DMS153 treated with DMSO at 0.1 percent for 48 hours (cell line): ENCODE data around the gene ARHGAP26.
A peak's percentile ranks its signal among the peaks of the same experiment; 100 is the strongest.

Experiments
- DNase-seq: peaks from one replicate; lab custom pipeline; 2025; ENCODE audit not compliant: unreplicated experiment; lab: John Stamatoyannopoulos, UW

The ARHGAP26 gene, protein sequence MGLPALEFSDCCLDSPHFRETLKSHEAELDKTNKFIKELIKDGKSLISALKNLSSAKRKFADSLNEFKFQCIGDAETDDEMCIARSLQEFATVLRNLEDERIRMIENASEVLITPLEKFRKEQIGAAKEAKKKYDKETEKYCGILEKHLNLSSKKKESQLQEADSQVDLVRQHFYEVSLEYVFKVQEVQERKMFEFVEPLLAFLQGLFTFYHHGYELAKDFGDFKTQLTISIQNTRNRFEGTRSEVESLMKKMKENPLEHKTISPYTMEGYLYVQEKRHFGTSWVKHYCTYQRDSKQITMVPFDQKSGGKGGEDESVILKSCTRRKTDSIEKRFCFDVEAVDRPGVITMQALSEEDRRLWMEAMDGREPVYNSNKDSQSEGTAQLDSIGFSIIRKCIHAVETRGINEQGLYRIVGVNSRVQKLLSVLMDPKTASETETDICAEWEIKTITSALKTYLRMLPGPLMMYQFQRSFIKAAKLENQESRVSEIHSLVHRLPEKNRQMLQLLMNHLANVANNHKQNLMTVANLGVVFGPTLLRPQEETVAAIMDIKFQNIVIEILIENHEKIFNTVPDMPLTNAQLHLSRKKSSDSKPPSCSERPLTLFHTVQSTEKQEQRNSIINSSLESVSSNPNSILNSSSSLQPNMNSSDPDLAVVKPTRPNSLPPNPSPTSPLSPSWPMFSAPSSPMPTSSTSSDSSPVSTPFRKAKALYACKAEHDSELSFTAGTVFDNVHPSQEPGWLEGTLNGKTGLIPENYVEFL

DNA sequence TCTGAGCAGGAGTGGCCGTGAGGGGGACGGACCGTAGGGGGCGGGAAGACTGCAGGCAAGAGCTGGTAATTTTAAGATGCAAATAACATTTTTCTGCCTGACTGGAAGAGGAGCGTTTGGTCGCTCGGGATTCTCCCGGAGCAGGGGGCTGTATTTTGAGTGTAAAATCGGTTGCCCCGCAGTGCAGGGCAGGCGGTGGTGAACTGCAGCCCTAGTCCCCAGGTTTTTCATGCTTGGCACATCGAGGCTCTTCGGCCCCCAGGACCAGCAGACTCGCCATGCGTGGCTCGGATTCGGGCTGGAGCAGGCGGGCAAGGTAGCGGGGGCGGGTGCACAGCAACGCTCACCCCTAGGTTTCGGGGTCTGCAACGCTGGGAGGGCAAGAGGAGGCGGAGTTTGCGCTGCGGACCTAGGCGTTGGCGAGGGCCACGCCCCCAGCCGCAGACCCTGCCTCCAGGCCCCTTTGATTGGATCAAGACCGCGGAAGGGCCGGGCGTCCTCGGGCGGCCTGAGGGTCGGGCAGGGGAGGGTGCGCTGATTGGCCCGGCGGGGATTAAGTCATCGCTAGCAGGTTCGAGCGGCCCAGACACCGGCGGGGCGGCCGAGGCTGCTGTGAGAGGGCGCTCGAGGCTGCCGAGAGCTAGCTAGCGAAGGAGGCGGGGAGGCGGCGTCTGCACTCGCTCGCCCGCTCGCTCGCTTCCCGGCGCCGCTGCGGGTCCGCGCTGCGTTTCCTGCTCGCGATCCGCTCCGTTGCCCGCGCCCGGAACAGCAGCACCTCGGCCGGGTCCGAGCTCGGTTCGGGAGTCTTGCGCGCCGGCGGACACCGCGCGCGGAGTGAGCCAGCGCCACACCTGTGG is at the start of gene ARHGAP26:
Gene ARHGAP26 (plus strand): TSS at position 585 of the 857 bp plus-strand sequence. CDS start 385 bp downstream, outside the sequence.
- DNase-seq, result peak; percentile 63

GRCh38 chr5:142720641-142721271 is 49.4 kb upstream of the ARHGAP26 start:
- DNase-seq, result peak; percentile 20

- no peak for DNase-seq
Observed at GRCh38 chr5:142722146-142722545, 48.0 kb upstream of the ARHGAP26 start.

GRCh38 chr5:142722896-142723295 is 47.3 kb upstream of the ARHGAP26 start:
- DNase-seq, result no peak

GRCh38 chr5:142724821-142725220 is 45.4 kb upstream of the ARHGAP26 start:
- no peak for DNase-seq

DNA sequence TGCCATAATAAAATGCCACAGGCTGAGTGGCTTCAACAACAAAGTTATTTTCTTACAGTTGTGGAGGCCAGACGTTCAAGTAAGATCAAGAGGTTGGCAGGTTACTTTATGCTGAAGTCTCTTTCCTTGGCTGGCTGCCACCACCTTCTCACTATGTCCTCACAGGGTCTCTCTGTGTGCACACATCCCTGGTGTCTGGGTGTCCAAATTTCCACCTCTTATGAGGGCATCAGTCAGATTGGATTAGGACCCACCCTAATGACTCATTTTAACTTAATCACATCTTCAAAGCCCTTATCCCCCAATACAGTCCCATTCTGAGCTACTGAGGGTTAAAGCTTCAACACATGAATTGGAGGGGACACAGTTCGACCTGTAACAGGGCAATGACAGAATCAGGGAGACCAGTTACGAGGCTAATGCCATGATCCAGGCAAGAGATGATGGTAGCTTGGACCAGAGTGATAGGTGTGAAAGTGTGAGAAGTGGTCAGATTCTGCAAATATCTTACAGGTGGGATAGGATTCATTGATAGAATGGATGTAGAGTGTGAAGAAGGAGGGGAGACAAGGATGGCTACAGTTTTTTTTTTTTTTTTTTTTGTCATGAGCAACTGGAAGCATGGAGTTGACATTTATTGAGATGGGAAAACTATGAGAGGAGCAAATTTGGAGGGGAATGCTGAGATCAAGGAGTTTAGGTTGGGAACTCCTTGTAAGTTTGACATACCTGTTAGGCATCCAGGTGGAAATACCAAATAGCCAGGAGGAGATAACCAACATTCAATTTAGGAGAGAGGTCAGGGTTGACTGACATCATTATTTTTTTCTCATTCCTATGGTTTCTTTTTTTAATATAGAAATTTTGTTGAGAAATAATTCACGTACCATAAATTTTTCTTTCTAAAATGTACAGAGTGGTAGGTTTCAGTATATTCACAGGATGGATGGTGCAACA is 44.7 kb upstream of the ARHGAP26 start:
- no peak for DNase-seq

DNA sequence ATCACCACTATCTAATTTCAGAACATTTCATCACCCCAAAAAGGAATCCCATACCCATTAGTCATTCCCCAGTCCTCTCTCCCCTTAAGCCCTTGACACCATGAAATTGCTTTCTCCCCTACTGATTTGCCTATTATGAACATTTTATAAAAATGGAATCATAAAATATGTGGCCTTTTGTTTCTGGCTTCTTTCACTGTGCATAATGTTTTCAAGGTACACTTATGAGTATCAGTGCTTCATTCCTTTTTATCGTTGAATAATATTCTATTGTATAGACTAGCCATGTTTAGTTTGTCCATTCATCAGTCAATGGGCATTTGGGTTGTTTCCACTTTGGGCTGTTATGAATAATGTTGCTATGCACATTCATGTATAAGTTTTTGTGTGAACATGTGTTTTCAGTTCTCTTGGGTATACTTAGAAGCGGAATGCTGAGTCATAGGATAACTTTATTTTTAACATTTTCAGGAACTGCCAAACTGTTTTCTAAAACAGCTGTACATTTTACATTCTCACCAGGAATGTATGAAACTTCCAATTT is 43.9 kb upstream of the ARHGAP26 start:
- no peak for DNase-seq

DNA sequence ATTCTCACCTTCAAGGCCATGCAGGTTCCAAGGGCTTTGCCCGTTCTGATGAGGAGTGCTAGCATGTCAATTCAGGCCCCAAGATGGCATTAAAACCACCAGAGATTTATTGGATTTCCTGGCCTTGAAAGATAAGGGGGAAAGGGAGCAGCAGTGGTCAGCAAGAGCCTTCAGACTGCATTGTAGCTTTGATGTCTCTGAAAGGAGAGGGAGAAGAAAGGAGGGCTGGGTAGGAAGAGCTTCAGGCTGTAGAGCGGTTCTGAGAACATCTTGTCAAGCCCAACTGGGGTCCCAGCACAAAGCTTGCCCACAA is 42.5 kb upstream of the ARHGAP26 start:
- no peak for DNase-seq

GRCh38 chr5:142735323-142736246 is 34.6 kb upstream of the ARHGAP26 start:
- DNase-seq, result no peak

- no peak for DNase-seq
Observed at GRCh38 chr5:142736247-142736632, 33.9 kb upstream of the ARHGAP26 start.

DNA sequence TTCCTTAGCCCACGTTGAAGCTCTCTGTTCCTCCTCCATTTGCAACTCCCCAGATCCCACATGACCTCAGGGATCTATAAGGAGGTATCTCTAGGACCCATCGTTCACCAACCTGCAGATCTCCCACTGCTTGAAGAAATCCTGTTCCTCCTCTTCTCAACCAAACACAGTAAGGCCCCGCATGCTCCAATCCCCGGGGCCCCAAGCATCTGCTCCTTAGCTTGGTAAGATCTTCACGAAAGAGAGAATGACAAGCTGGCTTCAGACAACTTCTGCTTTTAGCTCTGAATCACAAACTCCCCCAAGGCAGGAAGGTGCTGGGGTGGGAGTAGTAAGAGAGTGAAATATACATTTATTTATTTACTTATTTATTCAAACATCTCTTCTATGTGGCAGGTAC is 33.0 kb upstream of the ARHGAP26 start:
- no peak for DNase-seq

DNA sequence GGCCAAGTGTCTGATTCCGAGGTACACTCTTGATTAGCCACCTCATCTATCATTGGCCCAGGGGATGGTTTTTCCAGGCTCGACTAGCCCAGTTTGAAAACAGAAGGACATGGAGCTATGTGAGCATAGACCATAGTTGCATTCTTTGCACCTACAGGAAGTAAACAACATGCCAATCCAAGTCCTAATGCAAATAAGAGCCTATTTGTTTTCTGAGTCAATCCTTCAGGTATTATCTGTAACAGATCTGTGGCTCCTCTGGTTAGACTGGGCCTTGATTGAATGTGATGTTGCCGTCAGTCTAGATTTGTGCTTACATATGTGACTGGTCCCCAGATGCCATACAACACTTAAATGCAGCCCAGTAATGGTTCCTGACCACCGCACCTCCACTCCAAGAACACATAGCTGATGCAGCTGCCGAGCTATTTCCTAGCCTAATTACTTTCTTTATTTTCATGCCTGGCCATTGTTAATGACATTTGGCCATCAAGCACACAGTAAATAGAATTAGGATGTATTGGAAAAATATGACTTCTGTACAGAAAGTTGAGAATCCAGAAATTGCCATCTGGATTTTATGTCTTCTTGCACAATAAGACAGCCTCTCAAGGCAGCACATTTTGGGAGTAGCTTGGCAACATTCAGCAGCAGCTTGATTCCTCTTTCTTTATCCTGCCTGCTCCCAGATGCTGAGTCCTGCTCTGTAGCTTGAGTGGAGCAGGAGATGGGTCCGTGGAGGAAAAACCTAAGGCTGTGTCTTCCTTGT is 29.5 kb upstream of the ARHGAP26 start:
- DNase-seq, result no peak

DNA sequence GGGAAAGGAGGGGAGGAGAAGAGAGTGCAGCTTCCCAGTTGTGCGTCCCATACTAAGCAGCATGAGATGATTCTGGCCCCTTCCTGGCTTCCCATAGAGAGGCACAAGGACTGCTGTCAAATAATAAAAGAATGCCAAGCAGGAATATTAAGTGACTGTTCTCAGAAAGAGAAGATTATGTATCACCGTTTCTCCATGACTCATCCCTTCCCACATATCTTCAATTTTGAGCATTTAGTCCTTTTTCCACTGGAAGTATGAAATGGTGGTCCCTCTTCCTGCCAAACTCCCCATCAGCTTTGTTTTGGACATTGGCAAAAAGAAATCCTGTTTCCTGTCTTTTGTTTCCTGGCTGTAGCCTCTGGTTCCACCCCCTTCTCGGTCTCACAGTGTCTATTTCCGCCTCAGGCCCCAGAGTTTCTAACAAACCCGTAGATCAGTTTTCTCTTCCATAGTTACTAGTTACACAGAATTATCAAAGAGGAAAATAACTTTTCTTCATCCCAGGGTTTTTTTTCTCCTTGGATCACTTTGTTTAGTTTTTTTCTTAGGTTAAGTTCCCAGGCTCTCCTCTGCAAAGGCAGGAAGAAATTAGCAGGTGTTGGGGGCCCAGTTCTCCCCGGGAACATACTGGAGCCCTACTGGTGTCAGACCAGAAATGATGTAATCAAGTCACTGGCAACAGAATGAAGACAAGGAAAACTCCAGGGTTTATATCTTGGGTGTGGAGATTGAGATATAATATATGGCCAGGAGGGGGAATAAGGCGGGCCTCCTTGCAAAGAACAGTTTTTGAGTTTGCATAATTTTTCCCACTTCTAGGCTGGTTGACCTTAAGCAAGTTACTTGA is 26.4 kb upstream of the ARHGAP26 start:
- DNase-seq, result no peak

- no peak for DNase-seq
Observed at GRCh38 chr5:142745268-142745667, 24.9 kb upstream of the ARHGAP26 start.

DNA sequence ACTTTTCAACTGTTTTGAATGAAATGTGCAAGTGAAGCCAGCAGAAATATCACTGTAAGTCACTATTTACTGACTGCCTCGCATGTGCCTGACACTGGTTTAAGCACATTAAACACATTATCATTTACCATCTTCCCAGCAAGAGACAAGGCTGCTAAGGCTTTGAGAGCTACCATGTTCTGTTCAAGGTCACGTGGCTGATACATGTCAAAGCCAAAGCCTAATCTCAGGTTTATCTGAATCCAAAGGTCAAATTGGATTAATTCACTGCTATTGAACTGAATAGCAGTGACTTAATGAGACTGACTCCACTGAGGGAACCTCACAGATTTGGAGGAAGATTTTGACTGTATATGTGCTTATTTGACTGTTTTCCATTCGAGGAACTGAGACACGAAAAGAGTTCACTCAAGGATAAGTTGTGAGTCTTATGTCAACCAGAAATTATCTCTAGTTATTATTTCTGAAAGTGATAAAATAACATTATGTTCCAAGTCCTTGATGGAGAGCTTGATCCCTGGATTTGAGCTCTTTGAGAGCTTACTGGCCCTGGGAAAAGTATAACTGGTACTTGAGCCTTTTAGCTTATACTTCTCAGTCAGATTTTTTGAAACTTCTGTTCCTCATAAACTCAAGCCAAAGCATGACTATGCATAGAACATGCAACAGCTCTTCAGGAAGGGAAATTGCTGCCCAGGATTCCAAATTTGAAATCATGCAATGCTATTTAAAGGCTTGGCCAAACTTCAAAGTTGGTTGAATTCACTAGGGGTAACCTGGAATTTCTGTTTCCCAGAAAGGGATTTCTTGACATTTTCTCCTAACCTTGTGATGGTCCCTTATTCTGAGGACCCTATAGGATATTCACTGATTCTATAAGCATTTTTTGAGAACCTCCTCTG is 23.4 kb upstream of the ARHGAP26 start:
- DNase-seq, result no peak

- no peak for DNase-seq
Observed at GRCh38 chr5:142748132-142748531, 22.0 kb upstream of the ARHGAP26 start.
